ENCODE measurements around the gene SNX5. TPM values are rescaled to one million over a fixed set of nuclear protein-coding genes. Genes with fewer than 3 reads are reported as not detected.

The SNX5 gene
- total and polyA plus RNA-seq, 2 of the 13 experiments (the other 11 are each of a cell fraction or from before 2014, with no cell fraction given): 664 to 1,040 TPM

- no peak for TF ChIP-seq RAD51 (IDR thresholded peaks at IDR 0.05; ENCODE audit: borderline replicate concordance)
- TF ChIP-seq ZNF850 (CRISPR knock-in tag; conservative IDR thresholded peaks at IDR 0.05): no peak
- 0 out of 2 replicates have a peak, but pooled peaks have one; percentile 16 for TF ChIP-seq SATB2 (CRISPR knock-in tag; IDR thresholded peaks at IDR 0.05)
- TF ChIP-seq ZFP36L1 (CRISPR knock-in tag; IDR thresholded peaks at IDR 0.05): no peak
- TF ChIP-seq TGIF2 (CRISPR knock-in tag; IDR thresholded peaks at IDR 0.05): no peak
- no peak for TF ChIP-seq UBTF (CRISPR knock-in tag; IDR thresholded peaks at IDR 0.05)
- TF ChIP-seq ZNF441 (CRISPR knock-in tag; IDR thresholded peaks at IDR 0.05; ENCODE audit: borderline replicate concordance): no peak
- no peak for TF ChIP-seq SKIL (CRISPR knock-in tag; IDR thresholded peaks at IDR 0.05; ENCODE audit: borderline replicate concordance)
- peak; percentile 9; the same call in 1 of the 2 replicates for TF ChIP-seq MAX (IDR thresholded peaks at IDR 0.05)
- peak; percentile 29; the same call in 1 of the 2 replicates for TF ChIP-seq ZBTB8A (CRISPR knock-in tag; IDR thresholded peaks at IDR 0.05; ENCODE audit: borderline replicate concordance, low read depth)
- TF ChIP-seq HDAC1 (CRISPR knock-in tag; IDR thresholded peaks at IDR 0.05): 0 out of 2 replicates have a peak, but pooled peaks have one; percentile 38
- no peak for TF ChIP-seq ZNF652 (CRISPR knock-in tag; IDR thresholded peaks at IDR 0.05; ENCODE audit: borderline replicate concordance, low read depth)
- TF ChIP-seq ZNF18 (CRISPR knock-in tag; IDR thresholded peaks at IDR 0.05; ENCODE audit: insufficient replicate concordance): no peak
- no peak for TF ChIP-seq ZNF878 (CRISPR knock-in tag; IDR thresholded peaks at IDR 0.05)
- no peak for TF ChIP-seq SRY (CRISPR knock-in tag; IDR thresholded peaks at IDR 0.05)
- TF ChIP-seq CERS6 (CRISPR knock-in tag; IDR thresholded peaks at IDR 0.05): no peak
- TF ChIP-seq LBX2 (CRISPR knock-in tag; IDR thresholded peaks at IDR 0.05; ENCODE audit: borderline replicate concordance): no peak
- peak; percentile 26; the same call in 1 of the 2 replicates for TF ChIP-seq MIER3 (CRISPR knock-in tag; IDR thresholded peaks at IDR 0.05; ENCODE audit: borderline replicate concordance)
- TF ChIP-seq FOXA3 (CRISPR knock-in tag; IDR thresholded peaks at IDR 0.05): peak; percentile 24; the same call in 1 of the 2 replicates
Measured at GRCh38 chr20:17965042-17965697, 3.4 kb downstream of the SNX5 start (continued).
